Stimulated activated naive CD4-positive, alpha-beta T cell (primary cell): ENCODE results near the gene MRPS26.
"Not testable (repeated sequence)": the region's sequence is repeated elsewhere in the genome, so short reads cannot be mapped to it uniquely, and the experiment has no call there.

Experiments
- DNase-seq, 6 experiments: peaks; one replicate each; lab custom pipeline; 2025; lab: John Stamatoyannopoulos, UW

MRPS26 gene

DNA sequence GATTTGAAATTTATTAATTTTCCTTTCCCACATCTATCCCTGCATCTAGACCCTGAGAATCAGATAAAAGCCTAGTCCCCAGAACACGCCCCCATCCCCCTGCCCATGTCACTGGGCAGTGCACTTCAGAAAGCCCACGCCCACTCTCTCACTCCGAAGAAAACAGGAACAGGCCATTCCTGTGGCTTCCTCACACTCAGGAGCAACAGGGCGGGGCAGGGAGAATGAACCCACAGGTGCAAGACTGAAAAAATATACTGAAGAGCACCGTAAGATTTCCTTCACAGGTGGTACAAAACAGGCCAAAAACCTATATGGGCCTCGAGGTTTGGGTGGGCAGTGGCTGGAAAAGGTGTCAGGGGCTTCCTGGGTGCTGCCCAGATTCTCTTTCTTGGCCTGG lies 29.0 kb downstream of the MRPS26 start:
- DNase-seq, result no peak

GRCh38 chr20:3075315-3075714 lies 29.5 kb downstream of the MRPS26 start:
- not testable (repeated sequence) for DNase-seq

DNA sequence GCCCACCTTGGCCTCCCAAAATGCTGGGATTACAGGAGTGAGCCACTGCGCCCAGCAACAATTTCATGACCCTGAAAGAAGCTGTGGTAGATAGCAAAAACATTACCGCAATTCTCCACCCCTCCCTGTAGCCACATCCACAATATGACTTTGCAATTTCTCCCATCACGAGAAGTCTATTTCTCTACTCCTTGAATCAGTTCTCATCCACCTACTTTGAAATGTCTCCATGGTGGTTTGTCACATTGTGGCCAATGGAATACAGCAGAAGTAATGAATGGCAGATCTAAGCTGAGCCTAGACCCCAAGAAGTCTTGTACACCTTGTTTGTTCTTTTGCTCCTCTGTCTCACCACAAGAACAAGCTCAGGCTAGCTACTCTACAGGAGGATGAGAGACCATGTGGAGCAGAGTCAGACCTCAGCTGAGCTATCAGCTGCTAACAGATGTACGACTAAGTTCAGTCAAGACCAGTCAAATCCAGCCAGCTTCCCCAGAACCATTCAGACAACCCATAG lies 31.8 kb downstream of the MRPS26 start:
- peak in 4 of 6 experiments; percentile 17 to 58 (median 53) for DNase-seq

GRCh38 chr20:3080939-3081388 lies 35.1 kb downstream of the MRPS26 start:
- no peak for DNase-seq

DNA sequence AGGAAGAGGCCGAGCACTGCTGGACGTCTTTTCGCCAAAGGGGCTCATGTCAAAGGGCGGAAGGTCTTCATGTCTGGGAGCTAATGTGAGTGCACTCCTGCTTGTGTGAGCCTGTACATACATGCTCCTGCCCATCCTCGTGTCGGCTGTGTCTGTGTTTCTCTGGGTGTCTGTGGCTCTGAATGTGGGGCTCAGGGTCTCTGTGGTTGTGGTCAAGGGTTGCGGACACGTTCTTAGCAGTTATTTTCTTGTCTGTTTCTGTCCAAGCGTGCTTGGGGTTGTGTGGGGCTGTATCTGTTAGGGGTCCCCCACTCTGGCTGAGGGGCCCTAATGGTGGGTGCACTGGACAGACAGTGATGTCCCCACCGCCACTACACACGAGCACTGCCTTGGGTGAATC lies 35.8 kb downstream of the MRPS26 start:
- DNase-seq, result no peak

DNA sequence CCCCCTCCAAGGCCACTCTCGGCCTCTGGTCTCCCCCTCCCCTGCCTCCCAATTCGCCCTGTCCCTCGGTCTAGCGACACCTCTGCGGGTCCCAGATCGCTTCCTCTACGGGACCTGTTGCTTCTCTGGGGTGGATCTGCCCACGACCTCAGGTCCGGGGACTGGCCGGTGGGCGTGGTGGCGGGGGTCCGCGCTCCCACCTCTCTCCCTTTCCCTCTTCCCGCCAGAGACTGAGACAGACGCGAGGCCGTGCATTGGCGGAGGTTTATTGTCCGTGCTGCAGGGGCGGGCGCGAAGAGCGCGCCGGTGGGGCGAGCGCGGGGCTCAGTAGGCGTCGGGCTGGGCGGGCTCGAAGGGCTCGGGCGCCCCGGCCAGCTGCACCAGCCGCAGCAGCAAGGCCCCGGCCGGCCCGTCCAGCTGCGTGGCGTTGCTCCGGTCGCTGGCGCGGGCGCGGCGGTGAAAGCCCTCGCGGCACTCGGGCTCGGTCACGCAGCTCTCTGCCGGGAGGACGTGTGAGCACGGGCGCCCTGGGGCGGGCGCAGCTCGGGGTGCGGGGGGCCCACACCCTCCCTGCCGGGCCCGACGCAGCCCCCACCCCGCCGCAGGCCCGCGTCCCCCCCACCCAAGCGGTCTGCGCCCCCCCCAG lies 36.6 kb downstream of the MRPS26 start:
- peak in 2 of 6 experiments; percentile 25 to 46 for DNase-seq

DNA sequence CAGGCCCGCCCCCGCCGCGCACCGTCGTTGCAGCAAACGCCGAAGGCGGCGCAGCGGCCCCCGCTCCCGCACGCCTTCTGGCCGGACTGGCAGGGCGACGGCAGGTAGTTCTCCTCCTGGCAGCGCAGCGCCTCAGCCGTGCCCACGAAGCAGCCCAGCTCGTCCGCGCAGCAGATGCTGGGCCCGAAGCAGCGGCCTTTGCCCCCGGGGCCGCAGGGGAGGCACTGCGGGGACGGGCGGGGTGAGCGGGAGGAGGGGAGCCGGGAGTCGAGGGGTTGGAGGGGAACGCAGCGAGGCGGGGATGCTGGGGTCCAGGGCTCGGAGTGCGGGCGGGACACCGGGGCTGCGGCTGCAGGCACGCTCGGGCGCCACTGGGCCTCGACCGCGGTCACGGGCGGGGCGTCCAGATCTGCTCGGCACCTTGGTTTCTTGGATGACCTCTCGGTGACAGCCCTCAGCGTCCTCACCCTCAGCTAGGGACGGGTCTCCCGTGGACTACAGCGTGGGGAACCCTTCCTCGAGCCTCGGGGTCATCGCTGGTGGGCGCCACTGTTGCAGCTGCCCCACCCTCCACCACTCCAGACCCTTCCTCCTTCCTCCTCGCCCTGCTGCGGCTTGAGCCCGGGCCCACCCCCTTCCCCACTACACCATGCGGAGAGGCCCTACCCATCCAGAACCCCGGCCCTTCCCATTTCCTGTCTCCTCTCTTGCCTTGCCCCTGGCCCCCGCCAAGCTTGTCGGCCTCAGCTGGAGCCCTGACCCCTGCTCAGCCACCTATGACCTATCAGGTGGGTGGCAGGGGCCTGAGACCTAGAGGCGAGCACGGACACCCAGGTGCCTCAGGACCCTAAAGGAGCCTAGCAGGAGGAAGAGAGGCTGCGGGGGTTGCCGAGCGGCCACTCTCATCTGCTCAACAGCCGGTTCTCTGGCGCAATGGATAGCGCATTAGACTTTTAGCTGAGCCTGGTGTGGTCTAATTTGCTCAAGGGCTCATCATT lies 37.4 kb downstream of the MRPS26 start:
- DNase-seq, result peak in 2 of 6 experiments; percentile 25 to 31

- DNase-seq, result no peak
These were observed 38.6 kb downstream of the MRPS26 start, which contains the start of gene AVP for GRCh38 chr20:3084283-3084985. Gene AVP (minus strand): TSS chr20:3084724. CDS start chr20:3084674, 50 bp downstream.

GRCh38 chr20:3084986-3085360 lies 39.1 kb downstream of the MRPS26 start:
- no peak for DNase-seq

DNA sequence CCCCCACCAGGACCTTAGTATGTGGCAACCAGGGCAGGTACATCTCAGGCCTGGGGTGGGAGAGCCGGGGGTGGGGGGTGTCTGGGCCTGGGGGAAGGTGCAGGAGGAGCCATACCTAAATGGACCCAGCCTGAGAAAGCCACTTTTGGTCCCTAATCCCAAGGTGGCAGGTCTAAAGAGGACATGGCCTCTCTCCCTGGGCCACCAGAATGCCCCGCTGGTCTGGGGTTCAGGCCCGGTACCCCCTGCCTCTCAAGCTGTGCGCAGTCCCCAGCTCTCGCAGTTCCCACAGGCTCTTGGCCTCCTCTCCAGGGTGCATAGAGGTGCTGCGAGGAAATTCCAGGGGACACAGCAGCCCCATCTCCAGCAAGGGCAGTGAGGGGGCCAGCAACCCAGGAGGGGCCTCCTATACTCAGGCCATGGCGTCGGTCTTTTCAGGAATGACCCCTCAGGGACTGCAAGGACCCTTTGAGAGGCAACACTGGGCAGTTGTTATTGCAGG lies 39.8 kb downstream of the MRPS26 start:
- DNase-seq, result no peak

- no peak for DNase-seq
These were observed 42.2 kb downstream of the MRPS26 start for GRCh38 chr20:3088031-3088430.

DNA sequence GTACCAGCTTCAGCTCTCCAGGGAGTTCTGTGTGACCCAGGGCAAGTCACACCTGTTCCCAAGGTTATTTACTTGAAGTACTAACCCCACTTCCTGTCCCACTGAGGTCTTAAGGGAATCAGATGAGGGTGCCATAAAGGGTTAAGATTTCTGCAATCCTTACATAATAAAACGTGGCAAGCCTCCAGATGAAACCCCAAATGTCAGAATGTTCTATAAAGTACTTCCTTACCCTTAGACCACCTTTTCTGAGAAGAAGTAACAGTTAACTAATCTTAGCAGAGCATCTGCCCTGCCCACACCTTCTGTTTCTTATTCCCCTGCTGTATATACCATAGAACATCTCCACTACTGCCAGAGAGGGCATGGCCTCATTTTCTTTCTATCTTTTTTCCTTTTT lies 44.7 kb downstream of the MRPS26 start:
- peak in 3 of 6 experiments; percentile 12 to 42 (median 29) for DNase-seq

GRCh38 chr20:3092611-3093379 lies 46.9 kb downstream of the MRPS26 start:
- peak; percentile 30 to 74 (median 63) for DNase-seq

GRCh38 chr20:3093861-3094361 lies 48.1 kb downstream of the MRPS26 start:
- DNase-seq, result peak; percentile 36 to 90 (median 69)

DNA sequence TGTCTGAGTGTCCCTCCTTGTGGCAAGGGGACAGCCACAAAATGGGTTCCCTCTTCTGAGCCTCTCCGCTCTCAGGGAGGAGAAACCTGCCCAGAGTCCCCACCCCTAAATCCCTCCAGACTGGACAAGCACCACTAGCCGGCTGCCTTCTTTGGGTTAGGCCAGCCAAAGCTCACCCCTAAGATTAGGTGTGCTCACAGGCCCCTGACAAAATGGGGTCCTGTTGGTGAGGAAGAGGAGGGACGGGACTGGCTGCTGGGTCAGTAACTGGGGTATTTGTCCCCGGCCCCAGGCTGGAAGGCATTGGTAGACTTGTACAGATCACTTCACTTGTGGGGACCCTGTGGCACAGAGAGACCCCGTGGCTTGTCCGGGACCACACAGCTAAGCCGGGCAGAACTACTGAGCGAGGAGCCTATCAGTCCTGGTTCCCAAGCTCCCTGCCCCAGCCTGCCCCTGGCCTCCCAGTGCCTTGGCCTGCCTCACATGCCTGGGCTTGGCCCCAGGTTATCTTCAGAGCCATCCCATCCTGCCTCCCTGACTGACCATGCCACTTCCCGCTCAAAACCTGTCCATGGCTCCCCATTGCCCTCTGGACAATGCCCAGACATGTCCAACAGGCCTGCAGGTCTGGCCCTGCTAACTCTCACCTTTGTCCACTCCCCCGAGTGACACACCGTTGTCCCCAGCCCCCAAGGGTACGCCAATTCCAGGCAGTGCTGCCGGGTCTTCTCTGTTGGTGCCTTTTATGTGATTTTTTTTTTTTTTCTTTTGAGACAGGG lies 49.2 kb downstream of the MRPS26 start:
- no peak for DNase-seq
